C4-2B (cell line): Measurements from ENCODE around the gene IDH3B.

Source experiments
- CTCF ChIP-seq: fragments of 450-650 bp; conservative IDR thresholded peaks from 2 replicates; pipeline ENCODE4 v1.5.1; 2017; ENCODE audit warnings: mild to moderate bottlenecking
- ZFX ChIP-seq: fragments of 450-650 bp; IDR thresholded peaks from 2 replicates; pipeline ENCODE4 v1.6.1; 2017

GRCh38 chr20:2658414-2659354 is 5.3 kb downstream of the IDH3B start:
- no peak for TF ChIP-seq CTCF
- no peak for TF ChIP-seq ZFX
